Measurements from ENCODE around the gene ZNF516. TPM values are rescaled to one million over a fixed set of nuclear protein-coding genes. Genes with fewer than 3 reads are reported as not detected.

The ZNF516 gene
- total RNA-seq, 1 experiment from 2014 or later = 4.1 TPM

DNA sequence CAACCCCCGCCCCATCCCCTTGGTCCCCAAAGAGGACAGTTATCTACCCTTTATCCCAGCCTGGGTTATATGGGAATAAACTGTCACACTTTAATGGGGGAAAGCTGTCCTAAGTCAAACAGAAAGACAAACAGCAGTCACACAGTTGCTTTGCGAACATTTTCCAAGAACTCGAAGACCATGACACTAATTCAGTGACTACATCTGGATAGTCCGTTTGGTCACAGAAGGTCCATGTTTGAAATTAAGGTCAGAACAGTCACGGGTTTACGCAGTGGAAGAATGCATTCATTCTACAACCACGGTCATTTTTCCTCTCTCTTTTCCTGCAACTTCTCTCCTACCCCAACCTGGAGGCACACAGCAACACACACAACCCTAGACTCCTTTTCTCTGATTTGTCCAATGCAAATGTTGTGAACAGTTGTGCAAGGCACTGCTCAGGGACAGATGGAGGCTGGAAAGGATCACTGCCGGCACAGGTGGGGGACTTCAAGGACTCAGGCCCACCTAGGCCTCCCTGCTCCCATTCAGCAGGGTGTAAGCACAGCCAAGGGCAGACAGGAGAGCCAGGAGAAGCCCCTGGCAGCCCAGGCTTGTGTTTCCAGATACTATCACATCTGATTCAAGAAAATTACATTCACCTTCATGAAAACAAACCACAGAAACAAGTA lies 39.9 kb downstream of the ZNF516 start:
- no peak for DNase-seq (ENCODE audit: low read depth)

GRCh38 chr18:76454418-76454817 lies 40.6 kb downstream of the ZNF516 start:
- no peak for DNase-seq (ENCODE audit: low read depth)

- DNase-seq (ENCODE audit: low read depth) = no peak
Measured at GRCh38 chr18:76453932-76454331, 41.1 kb downstream of the ZNF516 start.

DNA sequence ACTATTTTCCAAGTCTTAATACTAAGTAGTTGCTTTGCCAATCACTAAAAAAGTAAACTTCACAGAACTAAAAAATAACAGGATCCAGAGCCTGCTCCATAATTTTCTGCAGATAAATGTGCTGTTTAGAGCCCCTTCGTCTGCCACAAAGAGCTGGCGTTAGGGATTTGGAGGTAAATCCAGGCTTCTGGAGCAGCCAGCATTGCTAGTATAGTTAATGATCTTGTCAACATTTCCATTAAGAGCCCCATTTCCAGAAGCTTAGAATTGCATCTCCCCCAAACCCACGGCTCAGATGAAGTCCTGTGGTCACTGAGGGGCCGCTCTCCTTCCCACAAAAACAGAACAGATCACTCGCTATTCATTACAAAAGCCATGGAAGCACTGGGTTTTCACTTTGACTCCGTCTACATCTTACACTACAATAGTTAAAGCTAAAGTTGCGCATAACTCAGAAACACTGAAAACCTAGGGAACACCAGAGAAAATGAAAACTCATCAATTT lies 41.9 kb downstream of the ZNF516 start:
- DNase-seq (ENCODE audit: low read depth) = no peak

- no peak for DNase-seq (ENCODE audit: low read depth)
Measured at GRCh38 chr18:76452357-76452756, 42.7 kb downstream of the ZNF516 start.

GRCh38 chr18:76451396-76452331 lies 43.4 kb downstream of the ZNF516 start:
- DNase-seq (ENCODE audit: low read depth) = no peak

DNA sequence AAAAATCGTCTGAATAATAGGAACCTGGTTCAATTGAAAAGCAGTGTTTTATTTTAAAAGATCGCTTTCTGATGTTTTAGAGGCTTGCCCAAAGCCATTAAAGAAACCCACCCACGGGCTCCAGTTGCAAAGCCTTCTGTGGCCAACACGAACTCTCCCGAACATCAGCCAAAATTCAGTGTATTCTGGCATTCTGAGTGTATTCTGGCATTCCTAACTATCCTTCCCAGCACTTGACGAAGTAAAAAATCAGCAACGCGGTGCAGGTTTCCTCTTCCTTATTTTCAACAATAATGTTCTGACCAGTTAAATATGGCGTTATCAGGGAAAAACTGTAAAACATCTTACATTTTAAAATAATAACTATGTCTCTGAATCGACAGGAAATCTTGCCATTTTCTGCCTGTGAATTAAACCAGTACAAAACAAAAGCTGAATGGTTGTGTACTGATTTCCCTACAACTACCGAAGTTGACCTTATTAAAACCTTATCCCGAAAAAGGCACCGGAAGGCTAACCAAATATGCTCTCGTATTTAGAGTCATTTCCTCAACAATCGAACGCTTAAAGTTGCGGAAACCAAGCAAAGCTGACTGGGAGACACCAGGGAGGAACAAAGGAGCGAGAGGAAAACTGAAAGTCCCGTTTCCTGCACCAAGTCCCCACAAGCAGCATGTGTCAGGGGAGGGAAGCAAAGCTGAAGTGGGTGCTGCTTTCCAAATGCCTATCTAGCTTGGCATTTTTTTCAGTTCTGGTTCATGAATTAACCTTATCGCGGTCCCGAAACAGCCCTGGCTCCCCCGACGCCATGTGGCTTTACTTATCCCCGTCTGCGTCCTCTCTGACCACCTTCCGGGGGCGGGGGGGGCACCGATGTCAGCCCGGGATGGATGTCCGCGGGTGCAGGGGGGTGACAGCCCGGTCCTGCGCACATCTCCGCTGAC lies 44.3 kb downstream of the ZNF516 start:
- peak; percentile 73 for DNase-seq (ENCODE audit: low read depth)

DNA sequence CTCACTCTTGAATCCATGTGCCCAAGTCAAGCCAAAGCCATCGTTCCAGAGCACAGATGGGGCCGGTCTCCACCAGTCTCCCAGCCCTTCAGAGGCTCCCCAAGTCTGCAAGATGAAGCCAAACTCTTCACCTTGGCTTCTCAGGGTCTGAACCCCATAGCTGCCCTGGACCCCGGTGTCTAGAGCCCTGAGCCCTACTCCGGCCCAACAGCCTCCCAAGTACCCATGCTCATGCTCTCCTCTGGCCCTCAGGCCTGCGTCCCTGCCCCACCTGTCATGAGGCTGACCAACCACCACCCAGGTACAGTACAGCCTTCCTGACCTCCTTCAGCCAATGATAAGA lies 46.0 kb downstream of the ZNF516 start:
- DNase-seq (ENCODE audit: low read depth) = no peak

GRCh38 chr18:76448256-76449110 lies 46.6 kb downstream of the ZNF516 start:
- no peak for DNase-seq (ENCODE audit: low read depth)

DNA sequence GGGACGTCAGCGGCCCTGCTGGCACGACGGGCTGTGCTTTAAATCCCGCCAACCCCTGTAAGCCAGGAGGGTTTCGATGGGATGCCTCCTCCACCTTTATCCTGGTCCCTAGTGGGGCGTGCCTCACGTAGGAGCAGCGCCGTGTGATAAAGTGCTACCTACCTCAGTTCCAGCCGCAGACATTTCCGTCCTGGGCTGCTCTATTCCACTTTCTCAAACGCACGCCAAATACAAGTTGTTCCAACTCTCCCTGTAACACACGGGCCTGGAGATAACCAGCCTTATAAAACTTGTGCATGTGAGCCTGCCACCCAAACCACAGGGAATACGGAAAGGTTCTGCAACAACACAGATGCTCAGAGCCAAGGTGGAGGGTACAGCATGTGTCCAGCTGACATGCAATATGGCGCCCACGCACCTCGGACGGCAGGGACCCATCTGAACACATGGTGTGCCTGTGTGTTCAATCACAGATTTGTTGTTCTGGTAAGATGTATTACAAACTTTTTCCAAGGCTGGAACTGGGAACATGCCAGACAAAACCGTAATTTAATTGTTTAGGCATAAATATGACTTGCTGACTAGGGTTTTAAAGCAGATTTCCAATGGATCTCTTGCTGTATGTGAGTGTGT lies 47.7 kb downstream of the ZNF516 start:
- DNase-seq (ENCODE audit: low read depth) = peak; percentile 43

DNA sequence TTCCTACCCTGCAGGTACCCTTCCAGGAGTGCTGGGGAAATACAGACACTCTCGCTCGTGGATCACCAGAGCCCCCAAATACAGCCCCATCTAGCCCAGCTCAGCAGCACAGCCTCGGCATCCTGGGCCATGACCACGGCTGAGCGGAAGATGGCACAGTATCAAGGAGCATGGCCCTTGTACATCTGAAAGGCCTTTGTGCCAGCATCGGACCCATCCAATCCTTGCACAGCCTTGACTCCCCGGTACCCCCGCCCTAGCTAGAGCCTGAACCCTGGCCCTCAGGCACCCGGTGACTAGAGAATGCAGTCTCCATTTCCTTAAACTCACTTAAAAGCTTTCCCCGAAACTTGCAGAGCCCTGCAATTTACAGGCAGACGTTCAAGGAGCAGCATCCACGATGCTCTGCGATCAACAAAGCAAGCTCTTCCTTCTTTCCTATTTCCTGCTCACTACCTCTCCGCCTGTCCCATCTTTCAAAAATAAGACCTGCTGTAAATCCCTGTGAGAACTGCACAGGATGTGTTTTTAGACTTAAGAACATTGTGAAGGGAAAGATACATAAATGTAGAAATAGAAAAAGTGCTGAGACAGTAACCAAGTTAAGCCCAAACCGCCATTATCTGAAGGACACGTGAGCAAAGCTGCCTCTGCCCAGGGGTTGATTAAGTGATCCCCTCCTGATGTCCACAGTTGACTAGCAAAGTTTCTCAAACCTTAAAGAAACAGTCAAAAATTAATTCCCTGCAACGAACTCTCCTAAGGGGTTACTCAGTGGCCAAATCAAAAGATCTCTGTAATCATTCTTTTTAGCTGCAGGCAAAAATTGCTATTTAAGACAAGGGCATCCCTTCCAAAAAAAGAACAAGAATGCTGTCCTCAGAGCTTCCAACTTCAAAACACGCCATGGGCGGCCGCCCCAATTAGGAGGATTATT lies 48.5 kb downstream of the ZNF516 start:
- DNase-seq (ENCODE audit: low read depth) = peak; percentile 30

DNA sequence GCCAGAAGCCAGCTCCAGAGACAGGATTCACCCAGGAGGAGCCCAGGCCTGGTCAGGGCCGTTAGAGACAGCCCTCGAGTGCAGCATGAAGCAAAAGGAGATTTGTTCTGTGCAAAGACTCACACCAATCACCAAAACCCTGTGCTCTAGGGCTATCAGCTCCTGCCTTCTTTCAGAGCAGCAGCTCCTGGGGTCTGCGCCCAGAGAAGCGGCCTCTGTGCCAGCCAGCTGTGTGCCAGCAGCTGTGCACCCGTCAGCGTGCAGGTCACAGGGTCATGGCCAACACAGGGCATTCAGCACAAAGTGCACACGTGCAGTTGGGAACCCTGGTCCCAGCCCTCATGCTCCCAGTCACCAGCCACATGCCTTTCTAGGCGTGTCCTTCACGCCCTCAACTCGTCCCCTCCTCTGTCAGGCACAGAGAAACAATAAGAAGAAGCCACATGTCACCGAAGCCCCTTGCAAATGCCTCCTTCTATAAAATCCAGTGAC lies 49.3 kb downstream of the ZNF516 start:
- DNase-seq (ENCODE audit: low read depth) = peak; percentile 16

DNA sequence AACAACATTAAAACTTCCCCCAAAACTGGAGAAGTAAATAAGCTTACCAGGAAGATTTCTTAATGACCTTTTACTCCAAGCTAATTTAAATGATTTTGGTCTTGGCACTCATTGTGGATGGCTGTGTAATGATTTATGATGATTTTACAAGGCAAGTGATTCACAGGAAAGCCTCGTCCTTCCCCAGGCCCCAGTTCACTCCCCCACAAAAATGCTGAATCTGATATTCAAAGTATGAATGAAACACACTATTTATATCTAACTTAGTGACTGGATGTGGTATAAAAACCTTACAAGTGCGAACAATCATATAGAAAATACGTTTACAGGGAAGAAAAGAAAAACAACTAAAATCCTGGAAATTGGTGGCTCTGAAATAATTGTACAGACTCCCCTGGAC lies 49.8 kb downstream of the ZNF516 start:
- peak; percentile 73 for DNase-seq (ENCODE audit: low read depth)

DNA sequence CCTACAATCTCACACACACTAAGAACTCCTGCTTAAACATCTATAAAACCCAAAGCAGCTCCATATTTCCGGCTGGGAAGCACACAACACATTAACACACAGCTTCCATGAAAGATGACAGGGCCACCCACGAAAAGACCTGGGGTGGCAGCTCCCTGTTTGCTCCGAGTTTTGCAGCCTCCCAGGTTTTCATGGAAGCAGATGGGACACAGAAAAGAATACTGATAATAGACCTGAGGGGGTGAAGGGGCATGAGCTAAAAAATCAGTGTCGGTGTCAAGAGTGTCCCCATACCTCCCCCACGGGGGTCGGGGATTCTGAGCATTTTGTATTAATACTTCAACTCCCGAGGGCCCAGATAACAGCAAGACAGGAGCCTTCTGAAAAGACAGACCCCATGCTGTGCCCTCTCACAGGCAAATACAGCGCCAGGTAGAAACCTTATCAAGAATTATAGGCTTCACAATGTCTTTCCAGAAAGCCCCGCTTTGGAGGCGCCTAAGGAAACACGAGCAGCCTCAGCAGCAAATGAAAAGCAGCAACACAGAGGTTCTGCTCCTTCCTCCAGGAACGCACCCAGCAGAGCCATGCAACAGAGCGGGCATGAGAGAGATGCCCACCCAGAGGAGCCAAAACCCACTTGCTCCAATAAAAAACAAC lies 50.5 kb downstream of the ZNF516 start:
- DNase-seq (ENCODE audit: low read depth) = no peak

- no peak for DNase-seq (ENCODE audit: low read depth)
Measured at GRCh38 chr18:76443519-76444445, 51.3 kb downstream of the ZNF516 start.

DNA sequence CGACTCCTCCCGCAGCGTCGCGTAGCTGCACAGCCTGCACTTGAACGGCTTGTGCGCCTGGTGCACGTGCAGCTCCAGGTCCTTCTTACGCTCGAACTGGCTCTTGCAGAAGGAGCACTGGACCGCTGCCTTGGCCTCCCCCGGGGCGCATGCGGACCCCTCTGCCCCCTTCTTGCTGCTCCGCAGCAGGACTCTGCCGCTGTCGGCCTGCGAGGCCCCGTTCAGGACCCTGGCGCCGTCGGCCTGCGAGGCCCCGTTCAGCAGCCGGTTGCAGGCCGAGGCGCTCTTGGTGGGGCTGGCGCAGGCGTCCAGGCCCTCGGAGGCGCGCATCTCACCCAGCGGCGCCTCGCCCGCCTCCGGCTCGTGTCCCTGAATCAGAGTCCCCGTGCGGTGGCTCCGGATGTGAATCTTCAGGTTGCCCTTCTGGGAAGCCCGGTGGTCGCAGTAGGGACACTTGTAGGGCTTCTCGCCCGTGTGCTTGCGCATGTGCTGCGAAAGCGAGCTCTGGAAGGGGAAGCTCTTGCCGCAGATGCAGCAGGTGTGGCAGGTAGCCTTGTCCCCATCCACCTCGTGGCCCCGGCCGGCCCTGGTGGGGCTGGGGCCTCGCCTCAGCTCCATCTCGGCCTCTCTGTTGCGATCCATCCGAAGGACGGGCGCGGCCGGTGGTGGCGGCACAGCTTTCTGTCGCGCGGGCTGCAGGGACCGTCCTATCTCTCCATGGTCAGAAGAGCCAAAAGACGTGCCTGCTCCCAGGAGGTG lies 52.5 kb downstream of the ZNF516 start:
- no peak for DNase-seq (ENCODE audit: low read depth)

All from RPMI7951 (cell line).